Endothelial cell of umbilical vein (primary cell): ENCODE results near the gene FIZ1.

Source experiments
- EZH2 ChIP-seq: IDR thresholded peaks from 2 replicates; pipeline ENCODE4 v1.6.1; 2012; ENCODE audit warnings: borderline replicate concordance, low read depth, mild to moderate bottlenecking, moderate library complexity, low read length, inconsistent platforms; ENCODE audit not compliant: severe bottlenecking
- GATA2 ChIP-seq: IDR thresholded peaks from 2 replicates; pipeline ENCODE4 v1.7.0; 2011; ENCODE audit warnings: low read depth, mild to moderate bottlenecking, moderate library complexity, mixed read lengths, low read length; ENCODE audit not compliant: insufficient read length, insufficient read depth
- MYC ChIP-seq: IDR thresholded peaks from one replicate; pipeline ENCODE4 v1.6.1; 2011; ENCODE audit warnings: mild to moderate bottlenecking, low read depth, low read length
- POLR2A ChIP-seq: IDR thresholded peaks from 2 replicates; pipeline ENCODE4 v1.6.1; 2012; ENCODE audit warnings: low read depth, mild to moderate bottlenecking, control low read depth, low read length
- POLR2AphosphoS5 ChIP-seq: IDR thresholded peaks from 2 replicates; pipeline ENCODE4 v1.6.1; 2012; ENCODE audit warnings: low read depth, mild to moderate bottlenecking, control low read depth, low read length, moderate library complexity; ENCODE audit not compliant: insufficient read depth
- TF ChIP-seq, protein P1 (sequence below), 2 donors: IDR thresholded peaks; 1 replicate in 1 of 2; 2 replicates in 1 of 2; pipeline ENCODE4 v1.5.1; 2011; ENCODE audit warnings: low read length in 2 of 2, mild to moderate bottlenecking in 2 of 2, moderate library complexity in 2 of 2, control low read depth in 1 of 2, inconsistent platforms in 1 of 2, low read depth in 1 of 2; ENCODE audit not compliant: insufficient read depth in 1 of 2; ENCODE audit errors: extremely low read depth in 1 of 2
- TF ChIP-seq, protein P2 (sequence below): IDR thresholded peaks from 2 replicates; pipeline ENCODE4 v1.6.1; 2011; ENCODE audit not compliant: insufficient read depth, insufficient read length

- TF ChIP-seq, protein P1, sequence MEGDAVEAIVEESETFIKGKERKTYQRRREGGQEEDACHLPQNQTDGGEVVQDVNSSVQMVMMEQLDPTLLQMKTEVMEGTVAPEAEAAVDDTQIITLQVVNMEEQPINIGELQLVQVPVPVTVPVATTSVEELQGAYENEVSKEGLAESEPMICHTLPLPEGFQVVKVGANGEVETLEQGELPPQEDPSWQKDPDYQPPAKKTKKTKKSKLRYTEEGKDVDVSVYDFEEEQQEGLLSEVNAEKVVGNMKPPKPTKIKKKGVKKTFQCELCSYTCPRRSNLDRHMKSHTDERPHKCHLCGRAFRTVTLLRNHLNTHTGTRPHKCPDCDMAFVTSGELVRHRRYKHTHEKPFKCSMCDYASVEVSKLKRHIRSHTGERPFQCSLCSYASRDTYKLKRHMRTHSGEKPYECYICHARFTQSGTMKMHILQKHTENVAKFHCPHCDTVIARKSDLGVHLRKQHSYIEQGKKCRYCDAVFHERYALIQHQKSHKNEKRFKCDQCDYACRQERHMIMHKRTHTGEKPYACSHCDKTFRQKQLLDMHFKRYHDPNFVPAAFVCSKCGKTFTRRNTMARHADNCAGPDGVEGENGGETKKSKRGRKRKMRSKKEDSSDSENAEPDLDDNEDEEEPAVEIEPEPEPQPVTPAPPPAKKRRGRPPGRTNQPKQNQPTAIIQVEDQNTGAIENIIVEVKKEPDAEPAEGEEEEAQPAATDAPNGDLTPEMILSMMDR (IDR thresholded peaks at IDR 0.05; ENCODE audit: extremely low read depth in 1 of 2, insufficient read depth in 1 of 2, low read depth in 1 of 2, low read length in 2 of 2): no peak
- TF ChIP-seq POLR2AphosphoS5 (no peak), POLR2A (no peak), MYC (no peak), EZH2 (no peak), GATA2 (no peak)
- TF ChIP-seq, protein P2, sequence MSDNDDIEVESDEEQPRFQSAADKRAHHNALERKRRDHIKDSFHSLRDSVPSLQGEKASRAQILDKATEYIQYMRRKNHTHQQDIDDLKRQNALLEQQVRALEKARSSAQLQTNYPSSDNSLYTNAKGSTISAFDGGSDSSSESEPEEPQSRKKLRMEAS: no peak
These were observed 36.0 kb upstream of the FIZ1 start for GRCh38 chr19:55635334-55635717.
